OCI-LY1 (cell line): ENCODE data around the gene USH2A.

Experiments used
- EZH2 ChIP-seq: fragments of 200-600 bp; sonication (generic), shearing (Covaris generic); IDR thresholded peaks from 2 replicates; pipeline ENCODE4 v1.8.0; 2017; ENCODE audit warnings: borderline replicate concordance, mixed run types, mild to moderate bottlenecking, antibody characterized with exemption, low read length, moderate library complexity, mixed read lengths
- TF ChIP-seq, protein P1 (sequence below): fragments of 200-600 bp; sonication (generic), shearing (Covaris generic); IDR thresholded peaks from 2 replicates; pipeline ENCODE4 v1.5.1; 2017; ENCODE audit warnings: mild to moderate bottlenecking, antibody characterized with exemption, low read length, moderate library complexity, mixed read lengths

DNA sequence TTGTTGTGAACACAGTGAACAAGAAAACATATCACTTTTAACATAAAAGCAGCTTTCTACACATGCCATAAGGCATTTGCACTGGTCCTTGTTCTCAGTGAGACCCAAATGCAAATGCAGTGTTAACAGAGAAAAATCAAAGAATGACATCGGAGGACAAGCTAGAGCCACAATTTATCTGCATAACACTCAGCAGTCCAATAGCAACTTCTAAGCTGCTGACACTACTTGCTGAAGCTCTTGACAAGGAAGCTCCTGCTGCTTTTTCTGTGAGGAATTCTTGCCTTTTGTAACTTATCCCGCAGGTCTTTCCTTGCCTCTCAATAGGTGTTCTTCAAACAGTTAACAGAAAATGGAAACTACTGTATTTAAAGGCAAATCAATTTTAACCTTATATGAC, 34.7 kb downstream of the USH2A start:
- TF ChIP-seq, protein P1, sequence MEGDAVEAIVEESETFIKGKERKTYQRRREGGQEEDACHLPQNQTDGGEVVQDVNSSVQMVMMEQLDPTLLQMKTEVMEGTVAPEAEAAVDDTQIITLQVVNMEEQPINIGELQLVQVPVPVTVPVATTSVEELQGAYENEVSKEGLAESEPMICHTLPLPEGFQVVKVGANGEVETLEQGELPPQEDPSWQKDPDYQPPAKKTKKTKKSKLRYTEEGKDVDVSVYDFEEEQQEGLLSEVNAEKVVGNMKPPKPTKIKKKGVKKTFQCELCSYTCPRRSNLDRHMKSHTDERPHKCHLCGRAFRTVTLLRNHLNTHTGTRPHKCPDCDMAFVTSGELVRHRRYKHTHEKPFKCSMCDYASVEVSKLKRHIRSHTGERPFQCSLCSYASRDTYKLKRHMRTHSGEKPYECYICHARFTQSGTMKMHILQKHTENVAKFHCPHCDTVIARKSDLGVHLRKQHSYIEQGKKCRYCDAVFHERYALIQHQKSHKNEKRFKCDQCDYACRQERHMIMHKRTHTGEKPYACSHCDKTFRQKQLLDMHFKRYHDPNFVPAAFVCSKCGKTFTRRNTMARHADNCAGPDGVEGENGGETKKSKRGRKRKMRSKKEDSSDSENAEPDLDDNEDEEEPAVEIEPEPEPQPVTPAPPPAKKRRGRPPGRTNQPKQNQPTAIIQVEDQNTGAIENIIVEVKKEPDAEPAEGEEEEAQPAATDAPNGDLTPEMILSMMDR: no peak
- no peak for TF ChIP-seq EZH2
